Caco-2 (cell line): Measurements from ENCODE around the gene PCGF3. TPM values are rescaled to one million over a fixed set of nuclear protein-coding genes. Genes with fewer than 3 reads are reported as not detected.
"Not testable (repeated sequence)": the region's sequence is repeated elsewhere in the genome, so short reads cannot be mapped to it uniquely, and the experiment has no call there.

ENCODE experiments used
- BruUV-seq: library from RNA; stranded (reverse); fragments of 400-500 nt; replicated peaks from 2 replicates; lab custom pipeline; 2021; lab: Mats Ljungman, UMichigan
- CTCF ChIA-PET: fragments of 300-600 bp; sonication (Branson Sonifier 250); formaldehyde crosslinking; loops from one replicate; lab custom pipeline; 2022; ENCODE audit warnings: antibody characterized with exemption; lab: Charles Lee
- POLR2A ChIA-PET: fragments of 300-600 bp; sonication (Branson Sonifier 250); formaldehyde crosslinking; loops from one replicate; lab custom pipeline; 2022; ENCODE audit warnings: antibody characterized with exemption; lab: Charles Lee
- DNase-seq, 2 experiments: peaks; one replicate each; pipeline versions ENCODE4 v3.0.0 to v3.0.0-alpha.2; 2020 to 2022
- H3K27me3 ChIP-seq: replicated peaks from 2 replicates; pipeline ENCODE4 v1.6.0; 2011; ENCODE audit warnings: low read length; ENCODE audit not compliant: control insufficient read depth, insufficient read depth
- H3K36me3 ChIP-seq: 2 replicates; pipeline ENCODE4 v1.5.1; 2011; ENCODE audit warnings: low read length; ENCODE audit not compliant: control insufficient read depth, insufficient read depth
- H3K4me1 ChIP-seq: fragments of 250-450 bp; sonication (Bioruptor Pico); 2 replicates; pipeline ENCODE4 v1.5.1; 2020; ENCODE audit warnings: mild to moderate bottlenecking
- H3K4me3 ChIP-seq: 2 replicates; pipeline ENCODE4 v1.5.1; 2011; ENCODE audit warnings: low read depth, mild to moderate bottlenecking, control low read depth, low read length
- H3K9me3 ChIP-seq: fragments of 250-450 bp; sonication (Bioruptor Pico); 2 replicates; pipeline ENCODE4 v1.5.1; 2020; ENCODE audit warnings: mild to moderate bottlenecking, moderate library complexity
- H3K27ac Mint-ChIP-seq: one replicate; pipeline ENCODE4 v1.8.0; 2022; ENCODE audit warnings: mixed read lengths; ENCODE audit not compliant: unreplicated experiment
- H3K27me3 Mint-ChIP-seq: one replicate; pipeline ENCODE4 v1.8.0; 2022; ENCODE audit warnings: mixed read lengths; ENCODE audit not compliant: insufficient read depth, unreplicated experiment
- H3K36me3 Mint-ChIP-seq: one replicate; pipeline ENCODE4 v1.8.0; 2022; ENCODE audit warnings: mild to moderate bottlenecking, mixed read lengths; ENCODE audit not compliant: insufficient read depth, unreplicated experiment
- H3K4me1 Mint-ChIP-seq: one replicate; pipeline ENCODE4 v1.8.0; 2022; ENCODE audit warnings: low read depth, mixed read lengths; ENCODE audit not compliant: unreplicated experiment
- H3K4me3 Mint-ChIP-seq: one replicate; pipeline ENCODE4 v1.8.0; 2022; ENCODE audit warnings: mild to moderate bottlenecking, moderate library complexity, mixed read lengths; ENCODE audit not compliant: unreplicated experiment
- H3K9me3 Mint-ChIP-seq: one replicate; pipeline ENCODE4 v1.8.0; 2022; ENCODE audit warnings: mixed read lengths; ENCODE audit not compliant: unreplicated experiment
- CTCF ChIP-seq, 2 experiments: fragments of 200-600 bp in 1 of 2; IDR thresholded peaks; 1 replicate in 1 of 2; 2 replicates in 1 of 2; pipeline versions ENCODE4 v1.5.1 to v1.8.0; 2011 to 2022; ENCODE audit warnings: antibody characterized with exemption in 1 of 2, control low read depth in 1 of 2, inconsistent platforms in 1 of 2, low read depth in 1 of 2, low read length in 1 of 2, mild to moderate bottlenecking in 1 of 2, moderate library complexity in 1 of 2; ENCODE audit not compliant: insufficient read depth in 1 of 2, severe bottlenecking in 1 of 2, unreplicated experiment in 1 of 2
- intact Hi-C: fragments of 100-400 bp; cut with micrococcal nuclease; formaldehyde crosslinking; loops from one replicate; pipeline ENCODE4 v1.10.0; 2022; ENCODE audit not compliant: unreplicated experiment
- total RNA-seq: library from RNA; stranded (reverse); gene quantifications from 2 replicates; pipeline ENCODE4 v1.2.3, GENCODE V29; 2022

The PCGF3 gene
- total RNA-seq, 1 experiment from 2014 or later, result 38.0 TPM

DNA sequence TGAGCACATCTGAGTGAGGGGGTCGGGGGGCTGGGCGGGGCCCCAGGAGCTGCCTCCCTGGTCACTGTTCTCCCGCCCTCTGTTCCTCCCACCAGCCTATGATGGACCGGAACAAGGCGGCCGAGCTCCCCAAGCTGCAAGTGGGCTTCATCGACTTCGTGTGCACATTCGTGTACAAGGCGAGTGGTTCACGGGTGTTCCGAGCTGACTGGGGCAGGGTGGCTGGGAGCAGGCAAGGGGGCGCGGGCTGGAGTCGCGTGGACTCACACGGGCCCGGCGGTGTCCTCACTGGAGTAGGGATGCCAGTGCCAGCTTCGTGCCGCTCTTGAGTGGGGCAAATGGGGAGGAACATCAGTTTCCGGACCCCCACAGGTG lies 39.2 kb upstream of the PCGF3 start:
- H3K4me1 Mint-ChIP-seq, result no peaks in the 10 kb centered on the region
- H3K27me3 Mint-ChIP-seq, result no peaks in the 10 kb centered on the region
- TF ChIP-seq CTCF (IDR thresholded peaks at IDR 0.05; ENCODE audit: insufficient read depth in 1 of 2, low read depth in 1 of 2, low read length in 1 of 2, severe bottlenecking in 1 of 2, unreplicated experiment in 1 of 2), result no peak
- no peaks in the 10 kb centered on the region for H3K36me3 ChIP-seq
- peaks cover 8% of the 10 kb centered on the region for H3K36me3 Mint-ChIP-seq
- no peak overlapping the region for H3K4me3 ChIP-seq
- CTCF ChIA-PET, result no interaction called here
- no peaks in the 10 kb centered on the region for H3K9me3 Mint-ChIP-seq
- H3K27me3 ChIP-seq, result no peaks in the 10 kb centered on the region
- intact Hi-C loops, result no loop called here
- no peaks in the 10 kb centered on the region for H3K9me3 ChIP-seq
- no TSS peak for BruUV-seq
- no peak overlapping the region for H3K27ac Mint-ChIP-seq
- DNase-seq, result no peak
- POLR2A ChIA-PET, result interaction anchor here (0.6 kb wide), 1 partner anchor 304 kb away, joined by 11 read pairs; no protein-coding TSS in a partner anchor
- H3K4me1 ChIP-seq, result no peaks in the 10 kb centered on the region
- no peak overlapping the region for H3K4me3 Mint-ChIP-seq

GRCh38 chr4:666822-667544 lies 38.6 kb upstream of the PCGF3 start:
- no peak for TF ChIP-seq CTCF (IDR thresholded peaks at IDR 0.05; ENCODE audit: insufficient read depth in 1 of 2, low read depth in 1 of 2, low read length in 1 of 2, severe bottlenecking in 1 of 2, unreplicated experiment in 1 of 2)

DNA sequence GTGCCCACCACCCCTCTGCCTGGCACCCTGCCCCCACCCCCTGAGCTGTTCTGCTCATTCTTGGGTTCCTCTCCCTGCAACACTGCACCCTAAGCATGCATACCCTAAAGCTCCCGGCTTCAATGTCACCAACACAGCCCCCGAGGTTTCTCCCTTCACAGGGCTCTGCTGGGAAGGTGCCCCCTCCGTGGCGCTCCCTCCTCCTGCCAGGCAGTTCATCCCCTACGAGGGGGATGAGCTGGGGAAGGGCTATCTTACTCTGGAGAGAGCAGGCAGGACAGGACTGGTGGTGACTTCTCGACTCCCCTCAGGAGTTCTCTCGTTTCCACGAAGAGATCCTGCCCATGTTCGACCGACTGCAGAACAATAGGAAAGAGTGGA lies 38.1 kb upstream of the PCGF3 start:
- Mint-ChIP-seq H3K36me3 (peaks cover 19% of the 10 kb centered on the region), H3K9me3 (no peaks in the 10 kb centered on the region), H3K4me3 (no peak overlapping the region), H3K27ac (no peak overlapping the region), H3K4me1 (no peaks in the 10 kb centered on the region), H3K27me3 (no peaks in the 10 kb centered on the region)
- Histone ChIP-seq H3K9me3 (no peaks in the 10 kb centered on the region), H3K4me1 (no peaks in the 10 kb centered on the region), H3K27me3 (no peaks in the 10 kb centered on the region), H3K36me3 (peaks cover 2% of the 10 kb centered on the region; the same call in 1 of the 2 replicates), H3K4me3 (no peak overlapping the region)
- no TSS peak for BruUV-seq
- CTCF ChIA-PET, result interaction anchor here (0.6 kb wide), 1 partner anchor 123 kb away, joined by 3 read pairs; no protein-coding TSS in a partner anchor
- POLR2A ChIA-PET, result interaction anchor here (0.6 kb wide), 1 partner anchor 56 kb away, joined by 6 read pairs; no protein-coding TSS in a partner anchor
- intact Hi-C loops, result no loop called here
- DNase-seq, result no peak
- TF ChIP-seq CTCF (IDR thresholded peaks at IDR 0.05; ENCODE audit: insufficient read depth in 1 of 2, low read depth in 1 of 2, low read length in 1 of 2, severe bottlenecking in 1 of 2, unreplicated experiment in 1 of 2), result no peak

More at GRCh38 chr4:666822-667544, 38.6 kb upstream of the PCGF3 start:
- Histone ChIP-seq H3K4me1 (no peaks in the 10 kb centered on the region), H3K27me3 (no peaks in the 10 kb centered on the region), H3K36me3 (no peaks in the 10 kb centered on the region), H3K9me3 (no peaks in the 10 kb centered on the region), H3K4me3 (no peak overlapping the region)
- Mint-ChIP-seq H3K27ac (no peak overlapping the region), H3K4me1 (no peaks in the 10 kb centered on the region), H3K4me3 (no peak overlapping the region), H3K27me3 (no peaks in the 10 kb centered on the region), H3K9me3 (no peaks in the 10 kb centered on the region), H3K36me3 (peaks cover 14% of the 10 kb centered on the region)
- CTCF ChIA-PET, result no interaction called here
- DNase-seq, result no peak
- no TSS peak for BruUV-seq
- intact Hi-C loops, result no loop called here
- POLR2A ChIA-PET, result no interaction called here

- H3K36me3 ChIP-seq, H3K4me1 ChIP-seq, H3K4me3 Mint-ChIP-seq, BruUV-seq, H3K9me3 Mint-ChIP-seq, H3K9me3 ChIP-seq, H3K4me3 ChIP-seq, POLR2A ChIA-PET, H3K4me1 Mint-ChIP-seq, DNase-seq, H3K27me3 Mint-ChIP-seq, intact Hi-C loops, H3K27me3 ChIP-seq, H3K27ac Mint-ChIP-seq: not testable (repeated sequence)
- H3K36me3 Mint-ChIP-seq, result peaks cover 26% of the 10 kb centered on the region
- CTCF ChIA-PET, result interaction anchor here (0.6 kb wide), 1 partner anchor 123 kb away, joined by 3 read pairs; no protein-coding TSS in a partner anchor
These were observed 37.4 kb upstream of the PCGF3 start for GRCh38 chr4:668219-668618.
